Activated naive CD8-positive, alpha-beta T cell treated with anti-CD3 and anti-CD28 coated beads, Interleukin-2, amount 10 ng/mL, durations not matched to agents 7 days and 5 days (primary cell): ENCODE data around the gene FBXO45. TPM values are rescaled to one million over a fixed set of nuclear protein-coding genes. Genes with fewer than 3 reads are reported as not detected.
"Not testable (repeated sequence)": the region's sequence is repeated elsewhere in the genome, so short reads cannot be mapped to it uniquely, and the experiment has no call there.

Source experiments
- ATAC-seq: fragments of 150-1000 bp; cut with Tn5 transposase; one replicate; pipeline ENCODE4 v1.10.0; 2021; ENCODE audit warnings: low read depth, moderate library complexity
- POLR2A ChIA-PET: fragments of 350-600 bp; sonication (Branson Sonifier 250); formaldehyde crosslinking; loops from one replicate; lab custom pipeline; 2021; ENCODE audit warnings: antibody characterized with exemption; lab: Charles Lee
- DNase-seq: peaks from one replicate; pipeline ENCODE4 v3.0.0; 2021
- H3K27ac Mint-ChIP-seq: one replicate; pipeline ENCODE4 v1.8.0; 2022; ENCODE audit warnings: mild to moderate bottlenecking, mixed read lengths
- H3K27me3 Mint-ChIP-seq: one replicate; pipeline ENCODE4 v1.8.0; 2022; ENCODE audit warnings: mild to moderate bottlenecking, moderate library complexity, mixed read lengths
- H3K36me3 Mint-ChIP-seq: one replicate; pipeline ENCODE4 v1.8.0; 2021; ENCODE audit warnings: mild to moderate bottlenecking, mixed read lengths
- H3K4me1 Mint-ChIP-seq: one replicate; pipeline ENCODE4 v1.8.0; 2021; ENCODE audit warnings: mixed read lengths
- H3K4me3 Mint-ChIP-seq: one replicate; pipeline ENCODE4 v1.8.0; 2022; ENCODE audit warnings: mild to moderate bottlenecking, moderate library complexity, mixed read lengths
- H3K9me3 Mint-ChIP-seq: one replicate; pipeline ENCODE4 v1.8.0; 2021; ENCODE audit warnings: mixed read lengths
- total RNA-seq, 2 experiments: library from RNA; stranded (reverse); gene quantifications; one replicate each; pipeline ENCODE4 v1.2.3, GENCODE V29; 2021

Gene FBXO45
- total RNA-seq, 2 experiments from 2014 or later = 12.3 to 13.0 TPM

GRCh38 chr3:196563721-196564225, 4.7 kb upstream of the FBXO45 start:
- Mint-ChIP-seq H3K36me3 (peaks cover 13% of the 10 kb centered on the region), H3K9me3 (no peaks in the 10 kb centered on the region), H3K27me3 (no peaks in the 10 kb centered on the region), H3K27ac (peak overlapping the region; percentile 78), H3K4me1 (peaks cover 34% of the 10 kb centered on the region), H3K4me3 (peak overlapping the region; percentile 54)
- DNase-seq (no peak), ATAC-seq (no peak)
- POLR2A ChIA-PET = no interaction called here

GRCh38 chr3:196569003-196569516, 600 bp downstream of the FBXO45 start:
- Mint-ChIP-seq H3K9me3 (no peaks in the 10 kb centered on the region), H3K27ac (peak overlapping the region; percentile 95), H3K4me3 (peak overlapping the region; percentile 98), H3K4me1 (peaks cover 27% of the 10 kb centered on the region), H3K27me3 (no peaks in the 10 kb centered on the region), H3K36me3 (peaks cover 3% of the 10 kb centered on the region)
- ATAC-seq = peak; percentile 43
- POLR2A ChIA-PET = interaction anchor here (0.6 to 2.0 kb wide), 20 partner anchors 12 to 373 kb away, joined by 3 to 11 read pairs (median 5); partner anchors contain the start of genes CEP19, DYNLT2B, NCBP2 and NRROS
- DNase-seq = peak; percentile 70

GRCh38 chr3:196570332-196570731, 1.9 kb downstream of the FBXO45 start:
- H3K36me3 Mint-ChIP-seq, H3K27me3 Mint-ChIP-seq, H3K9me3 Mint-ChIP-seq, DNase-seq, H3K27ac Mint-ChIP-seq, ATAC-seq: not testable (repeated sequence)
- peak overlapping the region; percentile 98 for H3K4me3 Mint-ChIP-seq
- peaks cover 26% of the 10 kb centered on the region for H3K4me1 Mint-ChIP-seq
- POLR2A ChIA-PET = interaction anchor here (1.1 kb wide), 1 partner anchor 169 kb away, joined by 4 read pairs; the partner anchor contains the start of gene PAK2

GRCh38 chr3:196572389-196572788, 3.9 kb downstream of the FBXO45 start:
- Mint-ChIP-seq H3K4me3 (no peak overlapping the region), H3K27me3 (no peaks in the 10 kb centered on the region), H3K4me1 (peaks cover 21% of the 10 kb centered on the region), H3K27ac (no peak overlapping the region), H3K36me3 (peaks cover 2% of the 10 kb centered on the region), H3K9me3 (no peaks in the 10 kb centered on the region)
- ATAC-seq = no peak
- POLR2A ChIA-PET = no interaction called here
- no peak for DNase-seq

- Mint-ChIP-seq H3K9me3 (no peaks in the 10 kb centered on the region), H3K36me3 (peaks cover 21% of the 10 kb centered on the region), H3K4me3 (no peak overlapping the region), H3K4me1 (no peaks in the 10 kb centered on the region), H3K27ac (no peak overlapping the region), H3K27me3 (no peaks in the 10 kb centered on the region)
- ATAC-seq (no peak), DNase-seq (no peak)
- POLR2A ChIA-PET = interaction anchor here (1.4 kb wide), 1 partner anchor 282 kb away, joined by 3 read pairs; the partner anchor contains the start of gene SENP5
Observed at GRCh38 chr3:196585044-196585757, 16.7 kb downstream of the FBXO45 start.

GRCh38 chr3:196590279-196590678, 21.8 kb downstream of the FBXO45 start:
- Mint-ChIP-seq H3K4me3 (no peak overlapping the region), H3K27me3 (peaks cover 6% of the 10 kb centered on the region), H3K9me3 (no peaks in the 10 kb centered on the region), H3K36me3 (peaks cover 8% of the 10 kb centered on the region), H3K27ac (no peak overlapping the region), H3K4me1 (no peaks in the 10 kb centered on the region)
- ATAC-seq = no peak
- DNase-seq = no peak
- POLR2A ChIA-PET = no interaction called here

- POLR2A ChIA-PET = no interaction called here
- no peaks in the 10 kb centered on the region for H3K9me3 Mint-ChIP-seq
- no peak overlapping the region for H3K27ac Mint-ChIP-seq
- DNase-seq (no peak), ATAC-seq (no peak)
- no peaks in the 10 kb centered on the region for H3K36me3 Mint-ChIP-seq
- no peak overlapping the region for H3K4me3 Mint-ChIP-seq
- peaks cover 9% of the 10 kb centered on the region for H3K4me1 Mint-ChIP-seq
- H3K27me3 Mint-ChIP-seq = peaks cover 33% of the 10 kb centered on the region
Observed at GRCh38 chr3:196596355-196596754, 27.9 kb downstream of the FBXO45 start.

- H3K27ac Mint-ChIP-seq = peak overlapping the region; percentile 10
- H3K9me3 Mint-ChIP-seq, H3K36me3 Mint-ChIP-seq, H3K4me1 Mint-ChIP-seq: not testable (repeated sequence)
- peak; percentile 46 for DNase-seq
- POLR2A ChIA-PET = interaction anchor here (0.8 to 1.9 kb wide), 8 partner anchors 11 to 344 kb away, joined by 3 to 6 read pairs (median 3); partner anchors contain the start of genes FBXO45, NCBP2, SENP5 and WDR53
- peak; percentile 42 for ATAC-seq
- H3K4me3 Mint-ChIP-seq = peak overlapping the region; percentile 70
- H3K27me3 Mint-ChIP-seq = peaks cover 33% of the 10 kb centered on the region
Observed at GRCh38 chr3:196597971-196598733, 29.7 kb downstream of the FBXO45 start.

GRCh38 chr3:196599734-196600128, 31.3 kb downstream of the FBXO45 start:
- H3K4me3 Mint-ChIP-seq = no peak overlapping the region
- POLR2A ChIA-PET = no interaction called here
- no peaks in the 10 kb centered on the region for H3K9me3 Mint-ChIP-seq
- DNase-seq (no peak), ATAC-seq (no peak)
- peaks cover 15% of the 10 kb centered on the region for H3K4me1 Mint-ChIP-seq
- H3K27ac Mint-ChIP-seq = no peak overlapping the region
- H3K27me3 Mint-ChIP-seq = peaks cover 29% of the 10 kb centered on the region
- no peaks in the 10 kb centered on the region for H3K36me3 Mint-ChIP-seq

GRCh38 chr3:196600359-196600758, 31.9 kb downstream of the FBXO45 start:
- Mint-ChIP-seq H3K27ac (no peak overlapping the region), H3K36me3 (no peaks in the 10 kb centered on the region)
- POLR2A ChIA-PET = no interaction called here

GRCh38 chr3:196602673-196603072, 34.2 kb downstream of the FBXO45 start:
- DNase-seq (no peak), ATAC-seq (no peak)
- H3K4me1 Mint-ChIP-seq = peaks cover 16% of the 10 kb centered on the region
- no peaks in the 10 kb centered on the region for H3K36me3 Mint-ChIP-seq
- no peaks in the 10 kb centered on the region for H3K9me3 Mint-ChIP-seq
- H3K27me3 Mint-ChIP-seq = peaks cover 5% of the 10 kb centered on the region
- no peak overlapping the region for H3K27ac Mint-ChIP-seq
- POLR2A ChIA-PET = interaction anchor here (0.7 kb wide), 1 partner anchor 34 kb away, joined by 6 read pairs; the partner anchor contains the start of genes FBXO45 and WDR53
- H3K4me3 Mint-ChIP-seq = no peak overlapping the region

More at GRCh38 chr3:196600359-196600758, 31.9 kb downstream of the FBXO45 start:
- H3K27me3 Mint-ChIP-seq = peaks cover 26% of the 10 kb centered on the region
- DNase-seq = no peak
- no peaks in the 10 kb centered on the region for H3K9me3 Mint-ChIP-seq
- peaks cover 16% of the 10 kb centered on the region for H3K4me1 Mint-ChIP-seq
- H3K4me3 Mint-ChIP-seq = no peak overlapping the region
- no peak for ATAC-seq

GRCh38 chr3:196603683-196604082, 35.2 kb downstream of the FBXO45 start:
- Mint-ChIP-seq H3K36me3 (no peaks in the 10 kb centered on the region), H3K4me3 (no peak overlapping the region), H3K27ac (no peak overlapping the region), H3K9me3 (no peaks in the 10 kb centered on the region), H3K27me3 (no peaks in the 10 kb centered on the region), H3K4me1 (peaks cover 8% of the 10 kb centered on the region)
- POLR2A ChIA-PET = no interaction called here
- no peak for DNase-seq
- ATAC-seq = no peak

GRCh38 chr3:196604548-196604947, 36.1 kb downstream of the FBXO45 start:
- H3K27me3 Mint-ChIP-seq = no peaks in the 10 kb centered on the region
- ATAC-seq (peak; percentile 74), DNase-seq (peak; percentile 53)
- H3K4me1 Mint-ChIP-seq = peaks cover 15% of the 10 kb centered on the region
- POLR2A ChIA-PET = no interaction called here
- no peaks in the 10 kb centered on the region for H3K9me3 Mint-ChIP-seq
- H3K27ac Mint-ChIP-seq = no peak overlapping the region
- H3K36me3 Mint-ChIP-seq = no peaks in the 10 kb centered on the region
- H3K4me3 Mint-ChIP-seq = peak overlapping the region; percentile 61
